ENCODE results near the gene ISL1.

Gene ISL1

GRCh38 chr5:51383131-51384121, at the start of gene ISL1:
TSS of gene ISL1 (plus strand) at chr5:51383448. CDS start at chr5:51383672, 224 bp downstream.
- DNase-seq (ENCODE audit: low spot score): no peak
- TF ChIP-seq CTCF (IDR thresholded peaks at IDR 0.05; ENCODE audit: extremely low read depth, insufficient read depth, missing control alignments): no peak
- in situ Hi-C loops (cut with MboI; ENCODE audit: low pct_unique_long_range_greater_than_20kb, low sequenced_read_pairs, unreplicated experiment): no loop called here

GRCh38 chr5:51336878-51337277, 46.4 kb upstream of the ISL1 start:
- no peak for TF ChIP-seq CTCF (IDR thresholded peaks at IDR 0.05; ENCODE audit: extremely low read depth, insufficient read depth, missing control alignments)
- DNase-seq (ENCODE audit: low spot score): no peak
- in situ Hi-C loops (cut with MboI; ENCODE audit: low pct_unique_long_range_greater_than_20kb, low sequenced_read_pairs, unreplicated experiment): no loop called here

GRCh38 chr5:51345106-51345505, 38.1 kb upstream of the ISL1 start:
- TF ChIP-seq CTCF (IDR thresholded peaks at IDR 0.05; ENCODE audit: extremely low read depth, insufficient read depth, missing control alignments): no peak
- in situ Hi-C loops (cut with MboI; ENCODE audit: low pct_unique_long_range_greater_than_20kb, low sequenced_read_pairs, unreplicated experiment): no loop called here
- no peak for DNase-seq (ENCODE audit: low spot score)

GRCh38 chr5:51347157-51347556, 36.1 kb upstream of the ISL1 start:
- in situ Hi-C loops (cut with MboI; ENCODE audit: low pct_unique_long_range_greater_than_20kb, low sequenced_read_pairs, unreplicated experiment): no loop called here
- DNase-seq (ENCODE audit: low spot score): no peak
- TF ChIP-seq CTCF (IDR thresholded peaks at IDR 0.05; ENCODE audit: extremely low read depth, insufficient read depth, missing control alignments): no peak

- no peak for TF ChIP-seq CTCF (IDR thresholded peaks at IDR 0.05; ENCODE audit: extremely low read depth, insufficient read depth, missing control alignments)
- in situ Hi-C loops (cut with MboI; ENCODE audit: low pct_unique_long_range_greater_than_20kb, low sequenced_read_pairs, unreplicated experiment): no loop called here
- DNase-seq (ENCODE audit: low spot score): no peak
These were observed 35.5 kb upstream of the ISL1 start for GRCh38 chr5:51347704-51348103.

- TF ChIP-seq CTCF (IDR thresholded peaks at IDR 0.05; ENCODE audit: extremely low read depth, insufficient read depth, missing control alignments): no peak
- in situ Hi-C loops (cut with MboI; ENCODE audit: low pct_unique_long_range_greater_than_20kb, low sequenced_read_pairs, unreplicated experiment): no loop called here
- no peak for DNase-seq (ENCODE audit: low spot score)
These were observed 12.2 kb upstream of the ISL1 start for GRCh38 chr5:51371052-51371451.
